ENCODE measurements around the gene GFRA4.

Gene GFRA4, protein sequence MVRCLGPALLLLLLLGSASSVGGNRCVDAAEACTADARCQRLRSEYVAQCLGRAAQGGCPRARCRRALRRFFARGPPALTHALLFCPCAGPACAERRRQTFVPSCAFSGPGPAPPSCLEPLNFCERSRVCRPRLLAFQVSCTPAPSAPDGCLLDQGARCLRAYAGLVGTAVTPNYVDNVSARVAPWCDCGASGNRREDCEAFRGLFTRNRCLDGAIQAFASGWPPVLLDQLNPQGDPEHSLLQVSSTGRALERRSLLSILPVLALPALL

DNA sequence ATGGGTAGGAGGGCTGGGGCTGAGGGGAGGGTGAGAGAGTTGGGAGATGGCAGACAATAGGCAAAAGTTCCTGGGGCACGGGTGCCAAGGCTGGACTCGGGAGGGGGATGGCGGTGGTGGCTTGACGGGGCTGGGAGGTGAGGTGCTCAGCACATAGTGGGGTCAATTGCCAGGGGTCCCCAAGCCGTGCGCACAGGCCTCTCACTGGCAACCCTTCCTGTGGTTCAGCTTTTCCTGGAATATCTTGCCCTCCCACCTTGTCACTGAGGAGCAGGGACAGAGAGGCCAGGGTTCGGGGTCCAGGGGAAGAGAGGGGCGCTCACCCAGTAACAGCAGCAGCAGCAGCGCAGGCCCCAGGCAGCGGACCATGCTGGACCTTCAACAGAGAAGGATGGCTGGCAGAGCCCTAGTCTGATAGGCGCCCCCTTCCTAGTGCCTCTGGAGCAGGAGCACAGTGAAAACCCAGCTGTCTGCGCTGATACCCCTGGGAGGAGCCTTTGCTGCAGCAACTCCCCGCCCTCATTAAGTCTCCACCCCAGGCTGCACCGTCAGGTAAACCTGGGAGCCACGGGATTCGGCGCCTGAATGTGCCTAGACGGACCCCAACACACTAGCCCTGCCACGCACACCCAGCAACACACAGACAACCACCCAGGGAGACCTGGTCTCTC is at the start of gene GFRA4:
Gene GFRA4, minus strand, starts transcription at position 369 of the 671 bp plus-strand sequence. Its CDS starts 0 bp downstream, at position 369.
- Mint-ChIP-seq H3K27me3 (peaks cover 44% of the 10 kb centered on the region), H3K4me3 (no peak within 1 kb of the TSS), H3K27ac (no peak within 1 kb of the TSS), H3K4me1 (ENCODE audit: low read depth) (peaks cover 35% of the 10 kb centered on the region), H3K36me3 (ENCODE audit: low read depth) (no peaks in the 10 kb centered on the region), H3K9me3 (no peaks in the 10 kb centered on the region)

DNA sequence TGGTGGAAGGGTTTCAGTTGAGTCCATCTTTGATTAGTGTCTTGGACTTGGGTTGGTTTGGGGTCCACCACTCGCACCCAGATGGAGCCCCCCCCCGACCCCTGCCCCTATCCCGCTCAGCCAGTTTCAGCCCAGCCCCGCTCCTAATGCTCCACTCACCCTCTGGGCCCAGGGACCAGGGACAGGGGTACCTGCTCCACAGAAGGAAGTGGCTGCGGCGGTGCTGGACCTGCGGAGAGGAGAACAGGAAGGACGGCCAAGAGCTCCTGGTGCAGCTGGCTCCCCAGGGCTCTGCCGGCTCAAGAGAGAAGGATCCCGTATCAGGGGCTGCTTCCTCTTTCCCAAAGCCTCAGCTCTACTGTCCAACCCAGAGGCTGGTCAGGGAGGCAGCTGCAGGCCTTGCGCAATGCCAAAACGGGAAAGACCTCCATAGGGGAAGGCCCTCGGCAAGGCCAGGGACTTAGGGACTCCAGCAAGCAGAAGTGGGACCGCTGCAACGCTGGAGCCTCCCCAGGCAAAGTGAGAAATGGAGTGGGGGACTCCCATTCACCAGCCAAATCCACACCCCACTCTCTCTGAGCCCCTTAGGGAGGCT is 49.2 kb upstream of the GFRA4 start, which contains the start of gene SIGLEC1:
Gene SIGLEC1, minus strand, starts transcription at position 322 of the 595 bp plus-strand sequence. CDS start 5,472 bp downstream, outside the sequence.
- Mint-ChIP-seq H3K27ac (no peak within 1 kb of the TSS), H3K4me1 (ENCODE audit: low read depth) (no peaks in the 10 kb centered on the region), H3K27me3 (peaks cover 11% of the 10 kb centered on the region), H3K4me3 (no peak within 1 kb of the TSS), H3K36me3 (ENCODE audit: low read depth) (no peaks in the 10 kb centered on the region), H3K9me3 (no peaks in the 10 kb centered on the region)

DNA sequence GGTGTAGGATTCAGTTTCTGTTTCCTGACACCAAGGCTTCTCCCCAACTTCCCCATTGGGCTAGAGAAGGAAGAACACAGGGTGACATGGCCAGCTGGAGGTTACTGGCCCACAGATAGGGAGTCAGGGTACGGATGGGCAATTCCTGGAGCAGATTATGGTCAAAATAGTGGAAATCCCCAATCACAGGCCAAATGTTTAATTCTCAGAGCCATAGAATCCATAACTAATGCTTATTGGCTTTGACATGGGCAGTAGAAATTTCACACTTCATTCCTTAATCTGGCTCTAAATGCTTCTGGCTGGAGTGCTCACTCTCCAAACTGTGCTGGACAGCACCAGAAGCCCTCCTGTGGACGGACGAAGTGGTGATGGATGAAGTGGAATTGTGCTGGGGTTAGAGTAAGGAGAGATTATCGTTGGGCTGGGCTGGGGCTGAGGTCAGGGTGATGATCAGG is 48.3 kb upstream of the GFRA4 start:
- Mint-ChIP-seq H3K9me3 (no peaks in the 10 kb centered on the region), H3K36me3 (ENCODE audit: low read depth) (no peaks in the 10 kb centered on the region), H3K27ac (no peak overlapping the region), H3K4me1 (ENCODE audit: low read depth) (no peaks in the 10 kb centered on the region), H3K4me3 (no peak overlapping the region), H3K27me3 (peaks cover 10% of the 10 kb centered on the region)

DNA sequence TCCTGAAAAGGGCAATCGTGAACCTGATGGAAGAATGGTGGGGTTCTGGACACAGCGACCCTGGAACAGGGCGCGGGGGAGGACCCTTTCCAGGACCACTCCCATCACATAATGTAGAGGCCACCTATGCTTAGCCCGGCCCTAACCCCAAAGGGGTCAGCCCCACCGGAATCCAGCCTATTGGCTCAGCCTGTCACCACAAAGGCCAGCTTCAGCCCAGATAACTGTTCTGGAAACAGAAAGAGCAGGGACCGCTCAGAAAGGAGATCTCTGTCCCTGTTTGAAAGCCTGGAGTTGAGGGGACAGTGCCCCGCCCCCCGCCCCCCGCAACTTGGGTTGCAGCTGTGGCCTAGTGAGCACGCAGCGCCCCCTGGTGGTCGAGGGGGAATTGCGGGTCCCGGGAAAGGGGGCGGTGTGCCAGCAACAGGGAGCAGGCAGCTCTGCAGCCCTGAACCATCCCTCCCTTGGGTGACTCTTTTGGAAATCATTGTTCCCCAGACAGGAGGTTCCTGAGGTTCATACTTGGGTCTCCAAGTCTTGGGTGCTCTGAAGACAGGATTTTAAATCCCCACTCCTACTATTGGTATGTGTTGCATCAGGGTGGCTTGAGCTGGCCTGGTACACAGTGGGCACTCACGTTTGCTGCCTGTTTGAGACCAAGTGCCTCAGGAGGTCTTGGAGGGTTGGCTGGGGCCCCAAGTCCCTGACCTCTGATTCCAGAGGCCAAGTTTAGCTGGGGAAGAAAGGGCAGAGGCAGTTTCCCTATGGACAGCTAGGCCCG is 47.7 kb upstream of the GFRA4 start:
- Mint-ChIP-seq H3K27me3 (peaks cover 10% of the 10 kb centered on the region), H3K36me3 (ENCODE audit: low read depth) (no peaks in the 10 kb centered on the region), H3K27ac (no peak overlapping the region), H3K4me1 (ENCODE audit: low read depth) (no peaks in the 10 kb centered on the region), H3K9me3 (no peaks in the 10 kb centered on the region), H3K4me3 (no peak overlapping the region)

DNA sequence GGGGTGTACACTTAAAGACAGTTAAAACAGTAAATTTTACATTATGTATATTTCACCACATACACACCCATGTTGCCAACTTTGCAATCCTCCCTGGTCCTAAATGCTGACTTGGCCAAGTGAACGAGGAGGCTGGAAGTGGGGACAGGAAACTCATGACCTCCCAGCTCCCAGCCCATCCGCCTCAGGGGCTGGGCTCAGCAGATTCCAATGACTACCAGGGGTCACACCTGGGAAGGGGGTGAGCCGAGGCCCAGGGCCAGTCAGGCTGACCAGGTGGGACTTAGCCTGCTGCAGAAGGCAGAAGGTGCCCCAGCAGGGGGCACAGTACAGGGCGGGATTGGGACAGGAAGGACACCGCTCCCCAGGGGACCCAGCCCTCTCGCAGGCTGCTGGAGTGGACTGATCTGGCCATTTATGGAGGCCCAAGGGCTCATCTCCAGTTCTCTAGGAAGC is 46.8 kb upstream of the GFRA4 start:
- Mint-ChIP-seq H3K27ac (no peak overlapping the region), H3K9me3 (no peaks in the 10 kb centered on the region), H3K4me3 (no peak overlapping the region), H3K36me3 (ENCODE audit: low read depth) (no peaks in the 10 kb centered on the region), H3K4me1 (ENCODE audit: low read depth) (no peaks in the 10 kb centered on the region), H3K27me3 (peaks cover 10% of the 10 kb centered on the region)

DNA sequence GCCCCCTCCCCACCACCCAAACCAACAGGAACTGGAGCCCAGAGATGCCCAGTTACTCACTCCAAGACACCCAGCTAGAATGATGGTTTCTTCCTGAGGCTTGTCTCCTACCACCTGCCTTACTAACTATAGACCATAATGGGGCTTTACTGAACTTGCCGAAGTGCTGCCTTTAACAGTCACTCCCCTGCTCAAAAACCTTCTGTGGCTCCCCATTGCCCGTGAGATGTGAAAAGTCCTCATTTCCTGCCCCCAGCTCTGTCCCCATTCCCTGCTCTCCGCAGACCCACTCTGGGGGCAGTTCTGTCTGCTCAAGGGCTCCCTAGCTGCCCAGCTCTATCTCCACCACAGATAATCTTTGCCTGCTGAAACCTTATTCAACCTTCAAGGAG is 44.3 kb upstream of the GFRA4 start:
- no peak overlapping the region for H3K4me3 Mint-ChIP-seq
- H3K4me1 Mint-ChIP-seq (ENCODE audit: low read depth), result no peaks in the 10 kb centered on the region
- peaks cover 13% of the 10 kb centered on the region for H3K27me3 Mint-ChIP-seq
- no peaks in the 10 kb centered on the region for H3K36me3 Mint-ChIP-seq (ENCODE audit: low read depth)
- H3K9me3 Mint-ChIP-seq, result no peaks in the 10 kb centered on the region
- H3K27ac Mint-ChIP-seq, result no peak overlapping the region

DNA sequence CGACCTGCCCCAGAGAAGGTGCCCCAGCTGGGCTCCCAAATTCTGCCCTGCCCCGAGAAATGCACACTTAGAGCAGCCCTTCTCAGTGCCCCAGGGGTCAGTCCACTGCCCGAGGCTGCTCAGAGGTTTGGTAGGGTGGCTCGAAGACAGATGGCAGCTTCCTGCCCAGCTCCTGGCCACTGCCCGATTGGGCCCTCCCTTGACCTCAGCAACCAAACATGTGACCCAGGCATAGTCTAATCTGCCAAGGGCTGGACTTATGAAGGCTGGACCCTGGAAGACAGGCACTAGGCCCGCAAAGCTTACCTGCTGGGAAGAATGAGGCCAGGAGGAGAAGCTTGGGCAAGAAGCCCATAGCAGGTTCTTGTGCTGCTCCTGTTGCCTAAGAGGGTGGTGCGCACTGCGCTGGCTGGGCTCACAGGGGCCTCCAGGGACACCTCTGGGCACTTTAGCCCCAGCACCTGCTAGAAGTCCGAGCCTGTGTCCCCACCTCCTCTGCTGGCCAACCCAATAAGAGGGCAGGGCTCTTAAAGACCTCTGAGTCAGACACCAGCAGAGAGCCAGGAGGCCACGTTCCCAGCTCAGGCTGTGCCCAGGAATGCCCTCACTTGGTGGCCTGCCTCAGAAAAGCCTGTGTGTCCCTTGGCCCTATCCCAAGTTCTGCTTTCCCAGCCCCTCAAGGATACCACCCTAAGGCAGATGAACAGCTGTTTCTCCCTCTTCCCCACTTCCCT is 43.7 kb upstream of the GFRA4 start:
- peaks cover 11% of the 10 kb centered on the region for H3K27me3 Mint-ChIP-seq
- no peaks in the 10 kb centered on the region for H3K4me1 Mint-ChIP-seq (ENCODE audit: low read depth)

DNA sequence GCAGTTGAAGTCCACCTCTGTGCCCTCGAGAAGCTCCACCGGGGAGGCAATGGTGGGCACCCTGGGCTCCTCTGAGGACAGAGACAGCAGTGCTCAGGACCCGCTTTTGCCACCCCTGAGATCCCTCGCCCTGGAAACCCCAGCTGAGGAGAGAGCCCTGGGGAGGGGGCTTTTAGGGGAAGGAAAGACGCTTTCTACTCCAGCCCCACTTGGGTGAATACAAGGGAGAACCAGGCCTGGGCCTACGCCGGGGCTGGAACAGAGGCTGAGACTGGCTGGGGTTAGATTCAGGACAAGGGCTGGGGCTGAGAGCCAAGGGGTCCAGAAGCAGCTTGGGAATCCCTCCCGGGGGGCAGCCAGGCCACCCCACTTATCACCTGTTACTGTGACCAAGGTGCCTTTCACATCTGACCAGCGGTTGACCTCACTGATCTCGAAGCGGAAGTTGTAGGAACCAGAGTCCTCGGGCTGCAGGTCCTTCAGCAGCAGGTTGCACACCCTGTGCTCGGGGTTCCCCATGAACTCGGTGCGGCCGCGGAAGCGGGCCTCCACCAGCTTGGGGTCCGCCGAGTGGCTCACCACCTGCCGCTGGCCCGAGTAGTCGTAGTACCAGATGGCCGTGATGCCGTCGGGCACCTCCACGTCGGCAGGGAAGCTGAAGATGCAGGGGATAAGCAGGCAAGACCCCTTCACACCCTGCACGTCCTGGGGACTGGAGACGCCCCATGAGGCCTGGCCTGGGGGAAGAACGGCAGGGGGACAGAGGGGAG is 43.0 kb upstream of the GFRA4 start:
- no peaks in the 10 kb centered on the region for H3K4me1 Mint-ChIP-seq (ENCODE audit: low read depth)
- no peaks in the 10 kb centered on the region for H3K9me3 Mint-ChIP-seq
- no peaks in the 10 kb centered on the region for H3K36me3 Mint-ChIP-seq (ENCODE audit: low read depth)
- H3K27ac Mint-ChIP-seq, result no peak overlapping the region
- H3K27me3 Mint-ChIP-seq, result peaks cover 4% of the 10 kb centered on the region
- H3K4me3 Mint-ChIP-seq, result no peak overlapping the region

More for the DNA sequence above, 43.7 kb upstream of the GFRA4 start:
- no peaks in the 10 kb centered on the region for H3K36me3 Mint-ChIP-seq (ENCODE audit: low read depth)
- H3K9me3 Mint-ChIP-seq, result no peaks in the 10 kb centered on the region
- H3K27ac Mint-ChIP-seq, result no peak overlapping the region
- no peak overlapping the region for H3K4me3 Mint-ChIP-seq

DNA sequence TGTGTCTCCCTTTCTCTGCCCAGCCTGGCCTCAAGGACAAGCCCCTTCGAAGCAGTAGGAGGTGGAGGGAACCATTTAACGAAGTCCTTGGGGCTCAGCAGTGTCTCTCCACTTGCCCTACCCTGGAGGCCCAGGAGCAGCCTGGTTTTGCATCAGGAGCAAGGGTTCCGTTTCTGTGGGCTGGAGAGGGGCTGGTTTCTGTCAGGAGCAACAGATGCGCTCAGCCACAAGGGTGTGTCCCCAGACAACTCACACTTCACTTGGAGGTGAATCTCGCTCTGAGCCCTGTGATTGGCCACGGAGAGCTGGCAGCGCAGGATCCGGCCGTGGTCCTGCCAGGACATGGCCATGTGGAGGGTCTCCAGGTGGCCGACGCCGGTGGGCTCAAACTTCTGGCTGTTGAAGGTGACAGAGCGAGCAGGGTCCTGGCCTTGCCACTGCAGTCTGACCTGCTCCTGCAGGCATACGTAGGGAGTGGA is 42.3 kb upstream of the GFRA4 start:
- Mint-ChIP-seq H3K9me3 (no peaks in the 10 kb centered on the region), H3K4me3 (no peak overlapping the region), H3K27ac (no peak overlapping the region), H3K36me3 (ENCODE audit: low read depth) (no peaks in the 10 kb centered on the region), H3K4me1 (ENCODE audit: low read depth) (no peaks in the 10 kb centered on the region), H3K27me3 (peaks cover 3% of the 10 kb centered on the region)

DNA sequence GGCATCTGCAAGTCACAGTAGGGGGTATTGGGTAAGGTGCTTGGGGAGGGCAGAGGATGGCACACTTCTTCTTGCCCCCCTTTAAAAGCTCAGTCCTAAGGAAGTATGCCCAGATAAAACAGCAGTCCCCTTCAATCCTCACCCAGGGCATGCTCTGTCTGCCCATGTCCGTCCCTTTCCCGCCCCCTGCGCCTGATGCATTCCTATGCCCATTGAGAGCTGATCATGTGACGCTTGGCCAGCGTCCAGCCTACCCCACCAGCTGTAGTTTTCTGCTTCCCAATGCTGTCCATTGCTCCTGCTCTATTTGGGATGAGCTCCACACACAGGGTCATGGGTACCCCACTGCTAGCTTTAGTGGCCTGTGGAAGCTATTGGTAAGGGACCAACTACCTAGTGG is 40.9 kb upstream of the GFRA4 start:
- Mint-ChIP-seq H3K9me3 (no peaks in the 10 kb centered on the region), H3K4me1 (ENCODE audit: low read depth) (no peaks in the 10 kb centered on the region), H3K4me3 (no peak overlapping the region), H3K27ac (no peak overlapping the region), H3K27me3 (peaks cover 3% of the 10 kb centered on the region), H3K36me3 (ENCODE audit: low read depth) (no peaks in the 10 kb centered on the region)

DNA sequence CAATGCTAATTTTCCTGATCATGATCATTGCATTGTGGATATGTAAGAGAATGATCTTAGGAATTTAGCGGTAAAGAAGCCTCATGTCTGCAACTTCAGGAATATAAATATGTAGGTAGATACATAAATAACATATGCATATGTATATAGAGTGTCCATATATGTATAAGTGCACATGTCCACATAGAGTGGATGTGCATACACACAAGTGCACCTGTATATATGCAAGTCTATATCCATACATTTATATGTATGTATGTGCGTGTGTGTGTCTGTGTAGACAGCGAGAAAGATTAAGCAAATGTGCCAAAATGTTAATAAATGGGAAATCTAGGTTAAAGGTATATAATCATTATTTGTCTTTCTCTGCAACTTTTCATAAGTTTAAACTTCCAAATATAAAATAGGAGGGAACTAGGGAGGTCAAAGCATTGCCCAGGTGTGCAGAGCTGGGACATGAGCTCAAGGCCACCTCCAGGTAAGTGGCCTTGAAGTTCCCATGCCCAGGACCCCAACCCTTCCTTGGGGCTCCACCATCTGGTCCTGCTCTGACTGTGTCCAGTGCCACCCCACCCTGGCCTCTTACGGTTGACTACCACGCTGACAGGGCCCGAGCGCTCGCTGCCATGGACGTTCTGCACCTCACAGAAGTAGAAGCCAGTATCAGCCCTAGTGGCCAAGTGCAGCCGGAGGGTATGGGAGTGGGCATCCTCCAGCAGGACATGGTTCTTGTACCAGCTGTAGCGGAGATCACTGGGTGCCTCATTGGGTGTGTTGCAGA is 39.6 kb upstream of the GFRA4 start:
- Mint-ChIP-seq H3K27ac (no peak overlapping the region), H3K4me3 (no peak overlapping the region), H3K36me3 (ENCODE audit: low read depth) (no peaks in the 10 kb centered on the region), H3K4me1 (ENCODE audit: low read depth) (no peaks in the 10 kb centered on the region), H3K9me3 (no peaks in the 10 kb centered on the region), H3K27me3 (peaks cover 3% of the 10 kb centered on the region)

DNA sequence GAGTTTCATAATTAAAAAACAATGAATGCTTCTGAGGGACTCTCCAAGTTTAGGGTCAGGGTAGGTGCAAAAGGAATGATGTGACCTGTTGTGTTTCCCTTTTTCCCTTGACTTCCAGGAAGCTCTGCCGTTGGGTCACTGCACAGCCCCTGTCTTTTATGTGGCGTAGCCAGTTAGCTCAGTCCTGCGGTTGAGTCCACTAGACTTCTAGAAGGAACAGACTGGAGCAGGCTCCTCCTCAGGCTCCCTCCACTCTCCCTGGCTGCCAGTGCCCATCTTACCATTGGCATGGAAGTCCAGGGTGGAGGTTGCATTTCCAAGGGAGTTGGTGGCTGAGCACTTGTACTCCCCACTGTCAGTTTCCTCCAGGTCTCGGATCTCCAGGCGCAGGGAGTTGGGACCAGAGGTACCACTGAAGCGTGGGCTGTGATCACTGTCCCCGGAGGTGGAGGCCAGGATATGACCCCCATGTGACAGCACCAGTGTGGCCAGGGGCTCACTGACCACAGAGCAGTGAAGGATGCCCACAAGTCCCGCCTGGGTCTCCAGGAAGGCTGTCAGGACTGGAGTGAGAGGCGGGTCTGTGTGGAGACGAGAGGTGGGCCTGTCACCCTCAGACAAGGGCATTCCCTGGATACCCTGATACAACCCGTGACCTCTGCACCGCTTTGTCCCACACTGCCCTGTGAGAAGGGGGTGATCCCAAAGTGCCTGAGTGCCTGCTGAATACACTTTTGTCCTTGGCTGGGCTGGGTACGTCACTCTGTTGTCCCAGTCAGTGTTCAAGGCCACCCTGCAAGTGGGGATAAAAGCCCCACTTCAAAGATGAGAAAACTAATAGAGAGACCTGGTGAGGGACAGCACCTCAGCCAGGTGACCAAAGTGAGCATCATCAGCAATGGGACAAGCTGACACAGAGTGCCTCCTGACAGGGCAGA is 38.1 kb upstream of the GFRA4 start:
- Mint-ChIP-seq H3K27me3 (peaks cover 3% of the 10 kb centered on the region), H3K4me3 (no peak overlapping the region), H3K4me1 (ENCODE audit: low read depth) (no peaks in the 10 kb centered on the region), H3K9me3 (no peaks in the 10 kb centered on the region), H3K36me3 (ENCODE audit: low read depth) (no peaks in the 10 kb centered on the region), H3K27ac (no peak overlapping the region)
